AML-193 (cell line): ENCODE measurements around the gene GPR4.
A peak's percentile ranks its signal among the peaks of the same experiment; 100 is the strongest.
"Not testable (repeated sequence)": the region's sequence is repeated elsewhere in the genome, so short reads cannot be mapped to it uniquely, and the experiment has no call there.

ENCODE experiments used
- DNase-seq, 2 experiments: peaks; one replicate each; lab custom pipeline; 2025; lab: John Stamatoyannopoulos, UW

Gene GPR4

GRCh38 chr19:45621976-45622503 lies 20.0 kb upstream of the GPR4 start:
- DNase-seq, result no peak

GRCh38 chr19:45621389-45621788 lies 19.4 kb upstream of the GPR4 start:
- DNase-seq, result no peak

- no peak for DNase-seq
Measured at GRCh38 chr19:45616704-45617017, 14.6 kb upstream of the GPR4 start.

GRCh38 chr19:45615795-45616703 lies 14.0 kb upstream of the GPR4 start:
- no peak for DNase-seq

DNA sequence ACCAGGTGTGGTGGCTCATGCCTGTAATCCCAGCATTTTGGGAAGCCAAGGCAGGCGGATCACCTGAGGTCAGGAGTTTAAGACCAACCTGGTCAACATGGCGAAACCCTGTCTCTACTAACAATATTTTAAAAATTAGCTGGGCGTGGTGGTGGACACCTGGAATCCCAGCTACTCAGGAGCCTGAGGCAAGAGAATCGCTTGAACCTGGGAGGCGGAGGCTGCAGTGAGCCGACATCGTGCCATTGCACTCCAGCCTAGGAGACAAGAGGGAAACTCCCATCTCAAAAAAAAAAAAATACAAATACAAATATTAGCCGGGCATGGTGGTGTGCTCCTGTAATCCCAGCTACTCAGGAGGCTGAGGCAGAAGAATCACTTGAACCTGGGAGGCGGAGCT lies 13.0 kb upstream of the GPR4 start:
- not testable (repeated sequence) for DNase-seq

- DNase-seq, result peak; percentile 63
Measured at GRCh38 chr19:45613926-45614725, 12.1 kb upstream of the GPR4 start.

DNA sequence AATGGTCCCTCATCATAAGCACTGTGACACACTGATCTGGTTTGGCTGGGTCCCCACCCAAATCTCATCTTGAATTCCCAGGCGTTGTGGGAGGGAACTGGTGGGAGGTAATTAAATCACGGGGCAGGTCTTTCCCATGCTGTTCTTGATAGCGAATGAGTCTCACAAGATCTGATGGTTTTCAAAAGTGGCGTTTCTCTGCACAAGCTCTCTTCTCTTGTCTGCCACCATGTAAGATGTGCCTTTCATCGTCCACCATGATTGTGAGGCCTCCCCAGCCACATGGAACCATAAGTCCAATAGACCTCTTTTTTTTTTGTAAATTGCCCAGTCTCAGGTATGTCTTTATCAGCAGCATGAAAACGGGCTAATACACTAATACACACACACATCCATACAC lies 6.9 kb upstream of the GPR4 start:
- no peak for DNase-seq

DNA sequence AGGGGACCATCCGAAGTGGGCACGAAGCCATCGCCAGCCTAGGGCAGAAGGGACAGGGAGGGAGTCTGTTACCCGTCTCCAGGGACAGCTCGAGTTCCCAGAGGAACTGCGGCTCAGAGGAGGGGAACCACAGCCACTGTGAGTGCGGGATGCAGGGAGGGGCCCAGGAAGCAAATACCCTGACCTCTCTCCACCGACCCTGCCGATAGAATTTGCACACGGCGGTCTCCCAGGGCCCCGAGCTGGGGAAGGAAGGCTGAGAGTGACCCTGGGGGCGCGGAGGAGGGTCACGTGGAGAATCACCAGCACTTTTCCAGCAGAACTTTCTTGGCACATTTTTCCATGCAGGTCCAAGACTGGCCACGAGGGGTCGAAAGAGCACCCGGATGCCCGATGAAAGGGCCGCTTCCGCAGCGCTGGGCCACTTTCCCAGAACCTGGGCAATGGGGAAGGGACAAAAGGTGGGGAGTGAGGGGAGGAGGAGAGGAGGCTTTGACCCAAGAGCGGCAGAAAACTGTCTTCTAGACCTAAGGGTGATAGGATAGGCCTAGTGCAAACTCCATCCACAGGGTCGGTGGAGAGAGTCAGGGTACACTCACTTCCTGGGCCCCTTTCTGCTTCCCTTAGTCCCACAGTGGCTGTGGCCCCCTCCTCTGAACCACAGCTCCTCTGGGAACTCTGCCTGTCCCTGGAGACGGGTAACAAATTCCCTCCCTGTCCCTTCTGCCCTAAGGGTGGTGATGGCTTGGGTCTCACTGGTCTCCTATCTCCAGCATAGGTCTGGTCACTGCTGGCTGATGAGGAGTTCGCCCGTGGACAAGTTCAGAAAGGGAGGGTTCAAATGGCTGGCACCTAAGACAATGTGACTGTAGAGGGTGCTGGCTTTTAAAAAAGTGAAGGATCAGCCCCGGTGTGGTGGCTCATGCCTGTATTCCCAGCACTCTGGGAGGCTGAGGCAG lies 5.3 kb upstream of the GPR4 start:
- DNase-seq, result no peak

- DNase-seq, result no peak
Measured at GRCh38 chr19:45601115-45601514, 897 bp downstream of the GPR4 start.

DNA sequence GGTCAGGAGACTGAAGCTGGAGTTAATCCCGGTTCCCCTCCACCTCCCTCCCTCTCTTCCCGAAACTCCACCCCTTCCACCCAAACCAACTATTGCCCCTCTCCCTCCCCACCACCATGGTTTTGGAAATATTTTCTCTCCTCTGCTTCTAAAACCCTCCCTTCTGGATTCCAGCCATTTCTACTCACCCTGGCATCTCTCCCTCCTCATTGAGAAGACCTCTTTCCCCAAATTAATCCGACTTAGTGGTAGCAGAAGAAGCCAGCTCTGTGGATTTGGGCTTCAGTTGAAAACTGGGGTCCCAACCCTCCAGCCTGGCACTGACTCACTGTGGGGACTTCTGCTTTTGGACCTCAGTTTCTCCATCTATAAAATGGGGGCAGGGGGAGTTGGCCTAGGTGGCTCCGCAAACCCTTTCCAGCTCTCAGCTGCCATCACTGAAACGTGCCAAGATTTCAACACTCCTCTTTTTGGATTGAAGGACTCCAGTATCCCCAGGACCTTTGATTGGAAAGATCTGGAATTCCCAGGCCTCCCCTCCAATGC lies 1.6 kb downstream of the GPR4 start:
- DNase-seq, result no peak

DNA sequence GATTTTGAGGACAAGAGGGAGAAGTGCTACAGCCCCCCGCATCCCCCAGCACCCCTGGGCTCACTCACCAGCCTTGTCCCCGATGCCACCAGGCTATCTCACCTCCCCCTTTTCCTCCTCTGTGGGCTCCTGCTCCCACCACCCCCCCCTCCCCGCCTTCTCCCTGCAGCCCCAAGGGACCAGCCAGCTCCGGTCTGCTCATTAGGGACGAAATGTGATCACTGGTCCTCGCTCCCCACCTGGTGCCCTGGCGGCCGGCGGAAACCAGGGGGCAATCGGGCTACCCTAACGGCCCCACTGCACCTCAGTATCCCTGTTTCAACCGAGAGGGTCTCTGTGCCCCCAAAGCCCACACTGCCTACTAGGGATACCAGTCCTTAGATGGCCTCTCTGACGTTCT lies 2.7 kb downstream of the GPR4 start:
- DNase-seq, result no peak

GRCh38 chr19:45598267-45599001 lies 3.6 kb downstream of the GPR4 start:
- peak; percentile 29 to 41 for DNase-seq

- DNase-seq, result no peak
Measured at GRCh38 chr19:45597425-45598111, 4.4 kb downstream of the GPR4 start.

DNA sequence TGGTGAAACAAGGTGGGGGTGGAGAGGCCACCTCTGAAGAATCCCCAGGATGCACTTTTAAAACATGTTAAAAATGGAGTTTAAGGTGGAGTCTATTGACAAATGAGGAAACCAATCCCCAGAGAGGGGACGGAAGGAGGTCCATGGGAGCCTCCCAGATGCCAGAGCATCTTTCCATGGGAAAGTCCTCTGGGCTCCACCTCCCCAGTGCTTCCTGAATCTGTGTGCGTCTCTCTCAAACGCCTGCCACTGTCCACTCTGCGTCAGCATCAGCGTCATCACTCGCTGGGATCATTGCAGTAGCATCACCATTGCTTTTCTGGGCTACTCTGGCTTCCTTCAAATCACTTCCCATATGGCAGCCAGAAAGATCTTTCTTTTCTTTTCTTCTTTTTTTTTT lies 6.2 kb downstream of the GPR4 start:
- DNase-seq, result no peak

- DNase-seq, result no peak
Measured at GRCh38 chr19:45593520-45593919, 8.5 kb downstream of the GPR4 start.

DNA sequence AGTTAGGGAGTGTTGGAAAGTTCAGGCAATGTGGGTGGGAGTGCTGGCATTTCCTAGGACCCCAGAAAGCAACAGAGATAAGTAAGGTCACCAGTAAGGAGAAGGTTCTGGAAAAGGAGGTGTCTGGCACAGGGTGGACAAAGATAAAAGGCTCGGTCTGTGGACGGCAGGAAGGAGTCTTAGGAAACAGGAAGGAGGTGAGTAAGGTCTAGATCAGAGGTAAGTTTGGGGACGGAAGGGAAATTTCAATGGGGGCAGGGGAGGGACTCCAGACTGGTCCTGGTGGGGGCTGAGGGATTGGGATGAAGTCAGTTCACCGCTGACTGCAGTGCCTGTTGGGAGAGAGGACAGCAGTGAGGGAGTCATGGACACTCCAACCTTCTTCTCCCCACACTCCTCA lies 9.6 kb downstream of the GPR4 start:
- DNase-seq, result no peak

GRCh38 chr19:45591638-45592005 lies 10.4 kb downstream of the GPR4 start:
- DNase-seq, result no peak

DNA sequence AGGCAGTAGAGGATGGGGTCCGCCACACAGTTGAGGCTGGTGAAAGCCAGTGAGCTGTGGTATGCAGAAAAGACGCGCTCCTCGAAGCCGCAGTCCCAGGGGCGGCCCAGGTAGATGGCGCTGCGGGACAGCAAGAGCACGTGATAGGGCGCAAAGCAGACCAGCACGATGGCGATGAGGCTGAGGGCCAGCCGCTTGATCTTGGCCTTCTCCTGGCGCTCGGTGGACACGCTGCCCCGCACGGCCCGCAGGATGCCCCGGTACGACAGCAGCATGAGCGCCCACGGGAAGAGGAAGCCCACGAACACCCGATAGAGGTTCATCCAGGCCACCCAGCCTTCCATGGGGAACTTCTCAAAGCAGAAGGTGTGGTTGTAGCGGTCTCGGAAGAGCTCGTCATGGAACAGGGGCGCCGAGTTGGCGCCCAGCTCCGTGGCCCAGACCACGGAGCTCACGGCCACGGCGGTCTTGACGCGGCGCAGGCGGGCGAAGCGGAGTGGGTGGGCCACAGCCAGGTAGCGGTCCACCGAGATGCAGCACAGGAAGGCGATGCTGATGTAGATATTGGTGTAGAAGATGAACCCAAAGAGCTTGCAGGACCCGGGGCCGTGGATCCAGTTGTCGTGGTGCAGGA lies 10.9 kb downstream of the GPR4 start:
- no peak for DNase-seq

DNA sequence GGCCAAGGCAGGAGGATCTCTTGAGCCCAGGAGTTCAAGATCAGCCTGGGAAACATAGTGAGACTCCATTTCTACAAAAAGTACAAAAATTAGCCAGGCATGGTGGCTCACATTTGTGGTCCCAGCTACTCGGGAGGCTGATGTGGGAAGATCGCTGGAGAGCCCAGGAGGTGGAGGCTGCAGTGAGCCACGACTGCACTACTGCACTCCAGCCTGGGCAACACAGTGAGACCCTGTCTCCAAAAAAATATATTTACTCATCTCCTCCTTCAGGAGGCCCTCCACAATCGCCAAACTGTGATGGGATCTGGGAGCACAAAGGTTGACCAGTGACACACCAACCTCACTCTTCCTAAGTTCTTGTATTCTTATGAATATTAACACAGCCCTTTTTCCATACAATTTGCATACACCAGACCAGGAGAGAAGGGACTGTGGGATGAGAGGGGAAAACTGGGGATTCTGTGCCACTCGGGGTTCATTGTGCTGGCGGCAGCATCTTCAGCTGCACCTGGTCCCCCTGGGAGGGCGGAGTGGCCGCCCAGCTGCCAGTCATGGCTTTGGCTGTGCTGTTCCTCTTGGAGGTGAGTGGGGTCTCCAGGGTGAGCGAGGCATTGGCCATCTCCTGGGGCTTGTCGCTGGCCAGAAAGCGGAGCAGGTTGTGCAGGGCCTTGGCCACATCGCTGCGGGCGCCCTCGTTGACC lies 11.6 kb downstream of the GPR4 start:
- DNase-seq, result no peak
